Heart left ventricle (tissue), 13 donors: ENCODE data around the gene KCNJ18.
"Not testable (repeated sequence)": the region's sequence is repeated elsewhere in the genome, so short reads cannot be mapped to it uniquely, and the experiment has no call there.

Source experiments
- POLR2A ChIP-seq, 2 donors: fragments of 450-650 bp; IDR thresholded peaks; one replicate each; pipeline ENCODE4 v1.6.1; 2017; ENCODE audit warnings: antibody characterized with exemption in 2 of 2, mild to moderate bottlenecking in 2 of 2, moderate library complexity in 2 of 2
- TF ChIP-seq, protein P1 (sequence below), 12 donors: fragments of 200-600 bp; sonication (generic) in 4 of 12; IDR thresholded peaks; one replicate each; pipeline versions ENCODE4 v1.5.0 to v1.8.0; 2018 to 2022; ENCODE audit warnings: antibody characterized with exemption in 12 of 12, mild to moderate bottlenecking in 5 of 12
- donor health status: ischemic (EF 13 %, LVEDD 7.1; RV severe dilation, severe dysfunction).
- donor health status: DM: no; HTN: yes; CAD: no.
- donor health status: DM: no; HTN: no; CAD: no.
- donor health status: ischemic (EF 25% LVEDD 6.9; RV normal size, moderate dysfunction).
- donor health status: ischemic (EF 25% LVEDD 5.7; RV mildly dilated, moderate dysfunction).
- donor health status: ischemic (EF 35%, LVEDD 5.7; RV mildly dilated, moderate dysfunction).
- donor health status: nonischemic (EF 11% LVEDD 7.7; RV severe dilation, severe dysfunction).
- donor health status: DM: yes; HTN: yes; CAD: no.
- donor health status: PGD.
- donor health status: ischemic (EF 29% LVEDD 5.4; RV normal size, mild dysfunction).
- donor health status: nonischemic (EF 23%, LVEDD 6.1; RV moderate dilation, normal function).

DNA sequence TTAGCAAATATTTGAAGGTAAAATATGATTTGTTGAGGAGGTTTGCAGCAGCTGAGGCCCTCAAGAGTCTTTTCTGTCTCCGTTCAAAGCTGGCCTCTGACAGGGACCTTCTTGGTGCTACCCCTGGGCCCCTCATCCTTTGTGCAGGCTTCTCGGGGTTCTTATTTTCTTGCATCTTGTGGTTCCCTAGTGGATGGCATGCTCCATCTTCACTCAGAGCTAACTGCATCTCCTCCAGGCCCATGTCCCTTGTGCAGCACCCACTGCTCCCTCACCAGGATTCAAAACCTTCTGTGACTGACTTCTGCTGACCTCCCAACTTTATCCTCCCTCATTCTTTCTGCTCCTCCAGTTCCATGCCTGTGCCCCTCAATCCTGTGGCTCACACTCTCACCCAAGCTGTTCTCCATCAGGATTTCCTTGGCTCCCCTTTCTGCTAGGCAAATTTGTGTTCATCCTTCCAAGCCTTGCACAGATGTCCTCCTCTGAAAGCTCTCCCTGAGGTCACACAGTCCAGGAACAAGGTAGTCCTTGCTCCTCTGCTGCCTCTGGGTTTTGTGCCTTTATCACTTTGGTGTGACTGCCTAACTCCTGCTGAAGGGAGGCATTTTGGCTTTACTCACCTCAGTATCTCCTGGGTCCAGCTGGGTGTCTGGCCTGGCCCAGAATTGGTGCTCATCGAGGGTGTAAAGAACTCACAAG is 25.5 kb upstream of the KCNJ18 start:
- not testable (repeated sequence) for TF ChIP-seq POLR2A (IDR thresholded peaks at IDR 0.05)
- TF ChIP-seq, protein P1, sequence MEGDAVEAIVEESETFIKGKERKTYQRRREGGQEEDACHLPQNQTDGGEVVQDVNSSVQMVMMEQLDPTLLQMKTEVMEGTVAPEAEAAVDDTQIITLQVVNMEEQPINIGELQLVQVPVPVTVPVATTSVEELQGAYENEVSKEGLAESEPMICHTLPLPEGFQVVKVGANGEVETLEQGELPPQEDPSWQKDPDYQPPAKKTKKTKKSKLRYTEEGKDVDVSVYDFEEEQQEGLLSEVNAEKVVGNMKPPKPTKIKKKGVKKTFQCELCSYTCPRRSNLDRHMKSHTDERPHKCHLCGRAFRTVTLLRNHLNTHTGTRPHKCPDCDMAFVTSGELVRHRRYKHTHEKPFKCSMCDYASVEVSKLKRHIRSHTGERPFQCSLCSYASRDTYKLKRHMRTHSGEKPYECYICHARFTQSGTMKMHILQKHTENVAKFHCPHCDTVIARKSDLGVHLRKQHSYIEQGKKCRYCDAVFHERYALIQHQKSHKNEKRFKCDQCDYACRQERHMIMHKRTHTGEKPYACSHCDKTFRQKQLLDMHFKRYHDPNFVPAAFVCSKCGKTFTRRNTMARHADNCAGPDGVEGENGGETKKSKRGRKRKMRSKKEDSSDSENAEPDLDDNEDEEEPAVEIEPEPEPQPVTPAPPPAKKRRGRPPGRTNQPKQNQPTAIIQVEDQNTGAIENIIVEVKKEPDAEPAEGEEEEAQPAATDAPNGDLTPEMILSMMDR (IDR thresholded peaks at IDR 0.05): not testable (repeated sequence)
